RCC 7860 (cell line): ENCODE data around the gene TRIM15.
"Not testable (repeated sequence)": the region's sequence is repeated elsewhere in the genome, so short reads cannot be mapped to it uniquely, and the experiment has no call there.

Experiments used
- DNase-seq: peaks from one replicate; pipeline ENCODE4 v3.0.0-alpha.2; 2015; ENCODE audit warnings: low spot score
- FAIRE-seq: peaks from 2 replicates; lab custom pipeline; 2012; peaks lifted over from hg19 to GRCh38; lab: Jason Lieb, UNC

Gene TRIM15

DNA sequence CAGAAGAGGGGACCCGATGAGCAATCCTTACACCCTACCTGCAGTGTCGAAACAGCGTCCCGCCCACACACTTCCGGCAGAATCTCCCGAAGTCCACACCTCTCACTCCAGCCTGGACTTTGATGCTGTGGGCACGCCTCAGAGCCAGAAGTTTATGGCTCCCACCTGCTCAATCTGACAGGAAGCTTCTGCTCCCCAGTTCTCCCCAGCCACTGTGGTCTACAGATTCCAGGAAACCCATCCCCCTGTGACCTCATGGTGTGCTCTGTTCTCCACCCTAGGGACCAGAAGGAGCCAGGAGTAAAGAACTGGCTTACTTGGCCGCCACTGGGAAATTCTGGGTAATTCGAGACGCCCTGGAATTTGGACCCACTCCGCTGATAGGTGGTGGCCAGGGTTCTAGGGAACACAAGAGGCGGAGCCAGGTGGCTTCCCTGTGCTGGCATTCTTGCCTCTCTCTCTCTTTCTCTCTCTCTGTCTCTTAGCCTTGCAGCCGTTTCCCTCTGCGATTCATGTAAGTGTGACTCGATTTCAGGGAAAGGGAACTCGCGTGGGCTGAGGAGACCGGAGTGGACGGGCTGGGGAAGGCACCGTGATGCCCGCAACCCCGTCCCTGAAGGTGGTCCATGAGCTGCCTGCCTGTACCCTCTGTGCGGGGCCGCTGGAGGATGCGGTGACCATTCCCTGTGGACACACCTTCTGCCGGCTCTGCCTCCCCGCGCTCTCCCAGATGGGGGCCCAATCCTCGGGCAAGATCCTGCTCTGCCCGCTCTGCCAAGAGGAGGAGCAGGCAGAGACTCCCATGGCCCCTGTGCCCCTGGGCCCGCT, at the start of gene TRIM15:
Gene TRIM15 (plus strand): TSS at position 457 of the 828 bp plus-strand sequence. CDS start 139 bp downstream, at position 596.
- no peak for DNase-seq
- no peak for FAIRE-seq

DNA sequence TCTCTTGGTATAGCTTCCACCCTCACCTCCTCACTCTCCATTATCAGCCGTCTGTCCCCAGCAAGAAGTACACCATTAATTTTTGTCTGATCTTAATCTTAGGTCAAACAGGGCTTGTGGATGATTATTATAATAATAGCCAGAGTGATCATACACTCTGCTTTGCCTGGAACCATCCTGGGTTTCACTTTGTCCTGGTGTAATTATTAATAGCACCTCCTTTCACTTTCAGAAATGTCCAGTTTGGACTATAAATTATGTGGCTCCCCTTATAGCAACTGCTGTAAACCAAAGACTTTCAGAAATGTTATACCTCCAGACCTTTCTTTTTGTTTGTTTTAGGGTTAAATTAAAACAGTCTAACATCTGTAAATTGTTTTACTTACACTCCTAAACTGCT, 49.5 kb upstream of the TRIM15 start:
- FAIRE-seq: no peak
- no peak for DNase-seq

DNA sequence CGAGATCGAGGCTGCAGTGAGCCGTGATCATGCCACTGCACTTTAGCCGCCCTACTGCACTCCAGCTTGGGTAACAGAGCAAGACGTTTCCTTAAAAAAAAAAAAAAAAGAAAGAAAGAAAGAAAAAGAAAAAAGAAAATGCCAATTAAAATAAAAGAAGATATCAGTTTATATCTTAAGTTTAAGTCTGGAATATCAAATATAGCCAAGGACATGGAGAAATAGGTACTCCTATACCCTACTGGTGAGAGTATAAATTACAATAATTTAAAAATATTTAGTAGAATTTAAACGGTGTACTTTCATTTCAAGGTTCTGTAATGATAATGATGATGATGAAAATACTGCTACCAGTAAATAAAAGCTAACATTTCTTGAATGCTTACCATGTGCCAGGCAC, 46.6 kb upstream of the TRIM15 start:
- no peak for FAIRE-seq
- DNase-seq: no peak

- not testable (repeated sequence) for DNase-seq, FAIRE-seq
Observed at GRCh38 chr6:30118691-30119090, 44.7 kb upstream of the TRIM15 start.

GRCh38 chr6:30121446-30122366, 41.6 kb upstream of the TRIM15 start:
- no peak for FAIRE-seq
- no peak for DNase-seq

DNA sequence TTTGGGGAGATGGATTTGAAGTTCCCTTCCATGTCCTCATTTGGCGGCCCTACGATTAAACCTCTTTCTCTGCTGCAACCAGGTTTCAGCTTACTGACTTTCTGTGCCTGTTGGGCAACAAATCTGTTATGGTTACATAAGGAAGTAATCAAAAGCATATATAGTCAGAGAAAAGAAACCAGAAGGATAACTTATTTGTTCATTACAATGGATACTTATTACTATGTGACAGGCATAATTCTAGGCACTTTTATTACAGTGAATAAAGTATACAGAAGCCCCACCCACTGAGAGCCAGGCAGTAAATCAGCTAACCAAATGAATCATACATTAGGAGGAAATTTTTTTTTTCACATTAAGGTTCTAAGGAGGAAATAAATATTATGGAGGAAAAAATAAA, 40.8 kb upstream of the TRIM15 start:
- FAIRE-seq: no peak
- DNase-seq: no peak

GRCh38 chr6:30127238-30128093, 35.9 kb upstream of the TRIM15 start:
- FAIRE-seq: no peak
- no peak for DNase-seq

DNA sequence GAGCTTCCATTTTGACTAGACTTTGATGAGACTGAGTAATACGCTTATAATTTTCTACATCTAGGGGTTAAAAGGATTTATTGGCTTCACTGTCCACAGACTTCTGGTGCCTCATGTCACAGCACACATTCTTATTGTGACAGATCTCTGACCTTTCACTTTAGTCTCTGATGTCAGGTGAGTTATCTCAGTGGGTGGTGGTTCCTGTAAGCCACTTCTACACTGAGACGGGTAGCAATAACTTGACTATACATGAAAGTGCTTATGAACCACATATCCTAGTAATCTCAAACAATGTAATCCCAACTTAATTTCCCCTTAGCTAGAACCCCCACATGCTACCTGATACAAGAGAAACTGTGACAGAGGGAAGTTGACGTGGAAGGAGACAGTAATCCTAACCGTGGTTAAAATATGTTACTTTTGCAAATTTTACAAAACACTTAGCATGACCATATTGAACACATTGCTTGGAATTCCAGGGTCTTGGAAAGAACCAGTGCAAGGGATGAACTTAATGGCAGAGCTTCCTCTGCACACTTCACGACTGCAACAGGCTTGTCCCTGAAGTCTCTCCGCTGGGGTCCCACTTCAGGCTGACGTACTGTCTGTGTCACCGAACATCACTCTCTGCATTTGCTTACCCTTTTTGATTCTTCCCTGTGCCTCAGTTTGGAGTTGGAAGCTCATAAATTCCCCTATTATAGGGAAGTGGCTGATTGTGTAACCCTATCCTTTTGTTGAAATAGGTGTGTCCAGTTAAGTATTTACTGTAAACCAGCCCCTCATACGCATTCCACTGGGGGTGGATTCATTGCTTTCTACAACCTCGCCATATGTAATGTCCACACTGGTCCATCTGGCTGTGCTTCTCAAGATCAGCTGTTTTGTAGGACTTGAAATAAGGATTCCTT, 33.8 kb upstream of the TRIM15 start:
- DNase-seq: no peak
- no peak for FAIRE-seq

DNA sequence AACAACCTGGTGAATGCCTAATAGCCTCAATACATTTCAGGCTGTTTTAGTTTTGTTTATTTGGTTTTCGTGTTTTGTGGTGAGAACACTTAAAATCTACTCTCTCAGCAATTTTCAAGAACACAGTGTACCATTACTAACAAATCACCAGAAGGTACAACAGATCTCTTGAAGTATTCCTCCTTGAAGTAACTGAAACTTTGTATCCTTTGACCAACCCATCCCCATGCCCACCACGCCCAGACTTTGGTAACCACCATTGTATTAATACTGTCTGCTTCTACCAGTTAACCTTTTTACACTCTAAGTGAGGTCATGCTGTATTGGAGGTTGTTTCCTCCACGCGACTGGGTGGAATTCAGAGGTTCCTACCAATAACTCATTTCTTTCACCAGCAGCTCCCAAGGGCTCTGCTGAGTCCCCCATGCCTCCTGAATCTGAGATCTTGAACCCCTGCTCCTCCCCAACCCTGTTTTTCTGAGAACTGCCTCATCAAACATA, 33.1 kb upstream of the TRIM15 start:
- no peak for FAIRE-seq
- DNase-seq: no peak

DNA sequence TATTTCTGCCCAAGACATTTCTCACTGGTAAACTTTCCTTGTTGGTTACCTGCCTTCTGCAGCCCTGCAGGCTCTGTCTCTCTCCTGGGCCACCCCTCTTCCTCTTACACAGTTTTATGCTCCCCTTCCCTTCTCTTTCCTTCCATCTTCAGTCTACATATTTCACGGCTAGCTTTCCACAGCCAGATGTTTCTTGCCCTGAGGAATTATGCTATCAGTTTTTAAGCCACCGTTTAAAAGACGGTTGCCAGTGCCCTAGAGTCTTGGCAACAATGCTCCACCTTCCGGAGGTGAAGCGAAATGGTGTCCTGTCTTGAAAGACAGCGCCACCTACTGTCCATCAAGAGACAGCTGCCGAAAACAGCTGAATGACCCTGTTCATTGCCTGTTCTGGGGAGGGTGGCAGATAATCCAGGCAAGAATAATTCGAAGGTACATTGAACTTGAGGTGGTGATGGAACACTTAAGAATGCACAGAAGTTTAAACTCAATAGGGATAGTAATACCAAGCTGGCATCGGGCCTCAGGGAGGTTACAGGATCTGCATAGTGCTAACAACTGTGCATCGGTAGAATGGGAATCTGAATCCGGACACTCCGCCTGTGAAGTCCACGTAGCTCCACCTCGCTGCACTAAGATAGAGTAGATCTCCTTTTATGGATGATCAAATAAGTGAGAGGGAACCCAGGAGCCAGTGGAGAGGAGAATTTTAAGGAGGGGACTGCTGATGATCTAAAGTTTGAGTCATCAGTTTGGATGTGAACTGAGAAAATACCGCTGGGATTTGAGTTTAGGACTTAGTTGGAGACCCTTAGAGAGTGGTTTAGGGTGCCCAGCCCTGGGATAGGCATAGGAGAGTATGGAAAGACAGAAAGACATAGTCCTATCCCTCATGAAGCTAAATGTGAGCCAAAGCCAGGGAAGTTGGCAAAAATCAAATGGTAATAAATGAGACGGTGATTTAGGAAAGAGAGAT, 32.2 kb upstream of the TRIM15 start:
- peak; percentile 67 for DNase-seq
- FAIRE-seq: peak; percentile 20

DNA sequence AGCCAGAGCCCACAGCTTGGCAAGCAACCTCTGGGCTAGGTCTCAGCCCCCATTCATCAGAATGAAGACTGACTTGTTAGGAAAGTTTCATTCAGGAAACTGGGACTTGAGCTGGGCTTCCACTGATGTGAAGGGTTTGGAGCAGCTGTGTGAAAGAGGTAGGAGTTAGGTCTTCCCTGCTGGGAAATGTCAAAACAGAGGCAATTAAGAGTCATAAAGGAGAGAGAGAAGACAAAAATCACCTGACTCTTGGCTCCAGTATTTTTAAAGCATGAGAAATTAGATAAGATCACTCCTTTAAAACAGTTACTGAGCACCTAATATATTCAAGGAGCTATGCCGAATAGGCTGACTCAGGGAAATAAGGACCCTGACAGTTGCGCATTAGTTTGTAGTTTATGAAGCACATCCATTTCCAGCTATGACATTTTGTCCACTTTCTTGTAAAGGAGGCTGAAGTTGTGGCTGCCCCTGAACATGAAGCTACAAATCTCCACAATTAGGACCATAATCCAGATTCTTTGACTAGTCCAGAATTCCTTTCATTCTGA, 31.3 kb upstream of the TRIM15 start:
- DNase-seq (no peak), FAIRE-seq (no peak)

- FAIRE-seq: no peak
- DNase-seq: no peak
Observed at GRCh38 chr6:30135147-30135546, 28.2 kb upstream of the TRIM15 start.

- FAIRE-seq: no peak
- DNase-seq: no peak
Observed at GRCh38 chr6:30135757-30136156, 27.6 kb upstream of the TRIM15 start, which contains the start of gene TRIM40. Gene TRIM40, plus strand, starts transcription at chr6:30136140. Its CDS starts 897 bp downstream, at chr6:30137037.

- DNase-seq (no peak), FAIRE-seq (no peak)
Observed at GRCh38 chr6:30136570-30137286, 26.6 kb upstream of the TRIM15 start.

DNA sequence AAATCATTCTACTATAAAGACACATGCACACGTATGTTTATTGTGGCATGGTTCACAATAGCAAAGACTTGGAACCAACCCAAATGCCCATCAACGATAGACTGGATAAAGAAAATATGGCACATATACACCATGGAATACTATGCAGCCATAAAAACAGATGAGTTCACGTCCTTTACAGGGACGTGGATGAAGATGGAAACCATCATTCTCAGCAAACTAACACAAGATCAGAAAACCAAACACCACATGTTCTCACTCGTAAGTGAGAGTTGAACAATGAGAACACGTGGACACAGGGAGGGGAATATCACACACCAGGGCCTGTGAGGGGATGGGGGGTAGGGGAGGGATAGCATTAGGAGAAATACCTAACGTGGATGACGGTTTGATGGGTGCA, 23.1 kb upstream of the TRIM15 start:
- not testable (repeated sequence) for FAIRE-seq, DNase-seq

DNA sequence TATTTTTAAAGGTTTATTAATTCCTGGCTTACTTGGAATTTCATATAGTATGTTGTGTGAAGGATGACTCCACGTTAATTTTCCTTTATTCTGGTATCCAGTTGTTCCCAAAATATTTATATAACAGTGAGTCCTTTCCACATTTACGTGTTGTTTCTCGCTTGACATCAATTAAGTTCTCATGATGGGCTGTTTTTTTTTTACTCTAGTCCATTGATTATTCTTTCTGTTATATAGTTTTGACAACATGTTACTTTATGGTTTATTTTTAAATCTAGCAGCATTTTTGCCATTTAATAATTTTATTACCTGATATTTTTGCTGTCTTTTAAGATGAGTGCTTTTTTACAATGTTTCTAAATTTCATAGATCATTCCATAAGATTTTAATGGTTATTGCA, 20.7 kb upstream of the TRIM15 start:
- DNase-seq (no peak), FAIRE-seq (no peak)

DNA sequence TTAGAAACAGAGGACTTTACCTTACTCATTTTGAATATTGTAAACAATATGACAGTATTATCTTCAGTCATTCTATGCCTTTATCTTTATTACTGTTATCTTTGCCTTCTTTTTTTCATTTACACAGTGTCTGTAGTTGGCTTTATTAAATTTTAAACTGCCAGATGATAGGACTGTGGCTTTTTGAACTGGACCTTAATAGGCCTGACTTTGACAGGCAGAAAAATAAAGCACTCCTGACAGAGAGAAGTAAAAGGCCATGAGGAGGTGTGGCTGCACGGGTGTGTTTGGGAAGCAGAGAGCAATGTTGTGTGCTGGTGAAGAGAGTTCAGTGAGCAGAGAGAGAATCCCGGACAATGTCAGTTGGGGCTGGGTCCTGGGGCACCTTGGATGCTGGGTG, 19.6 kb upstream of the TRIM15 start:
- no peak for FAIRE-seq
- no peak for DNase-seq
